Esophagus squamous epithelium (tissue), 4 donors: ENCODE data around the gene NHSL1.

Experiments
- POLR2A ChIP-seq, 4 donors: fragments of 450-650 bp; IDR thresholded peaks; one replicate each; pipeline ENCODE4 v1.6.1; 2017; ENCODE audit warnings: antibody characterized with exemption in 4 of 4, mild to moderate bottlenecking in 4 of 4, moderate library complexity in 3 of 4
- TF ChIP-seq, protein P1 (sequence below), 6 experiments: fragments of 450-650 bp in 4 of 6; fragments of 200-600 bp in 2 of 6; sonication (generic) in 2 of 6; IDR thresholded peaks; one replicate each; pipeline ENCODE4 v1.5.1; 2016 to 2019; ENCODE audit warnings: antibody characterized with exemption in 6 of 6, mild to moderate bottlenecking in 4 of 6, moderate library complexity in 4 of 6

DNA sequence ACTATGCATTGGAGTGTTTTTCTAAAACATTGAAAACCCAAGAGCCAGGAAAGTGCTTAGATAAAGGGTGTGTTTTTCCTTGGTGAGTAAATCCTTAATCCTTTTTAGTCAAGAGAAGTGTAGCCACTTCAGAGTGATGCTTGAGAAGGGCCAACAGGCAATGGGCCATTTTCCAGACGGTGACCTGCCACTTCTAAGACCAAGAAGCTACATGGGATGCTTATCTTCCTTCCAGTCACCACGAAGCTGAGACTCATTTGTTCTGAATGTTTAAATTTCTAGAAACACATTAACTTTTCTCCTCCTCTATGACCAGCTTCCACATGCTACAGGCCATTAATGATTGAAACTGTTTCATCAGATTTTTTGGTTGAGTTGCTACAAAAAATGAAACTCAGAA is 34.4 kb upstream of the NHSL1 start:
- TF ChIP-seq, protein P1, sequence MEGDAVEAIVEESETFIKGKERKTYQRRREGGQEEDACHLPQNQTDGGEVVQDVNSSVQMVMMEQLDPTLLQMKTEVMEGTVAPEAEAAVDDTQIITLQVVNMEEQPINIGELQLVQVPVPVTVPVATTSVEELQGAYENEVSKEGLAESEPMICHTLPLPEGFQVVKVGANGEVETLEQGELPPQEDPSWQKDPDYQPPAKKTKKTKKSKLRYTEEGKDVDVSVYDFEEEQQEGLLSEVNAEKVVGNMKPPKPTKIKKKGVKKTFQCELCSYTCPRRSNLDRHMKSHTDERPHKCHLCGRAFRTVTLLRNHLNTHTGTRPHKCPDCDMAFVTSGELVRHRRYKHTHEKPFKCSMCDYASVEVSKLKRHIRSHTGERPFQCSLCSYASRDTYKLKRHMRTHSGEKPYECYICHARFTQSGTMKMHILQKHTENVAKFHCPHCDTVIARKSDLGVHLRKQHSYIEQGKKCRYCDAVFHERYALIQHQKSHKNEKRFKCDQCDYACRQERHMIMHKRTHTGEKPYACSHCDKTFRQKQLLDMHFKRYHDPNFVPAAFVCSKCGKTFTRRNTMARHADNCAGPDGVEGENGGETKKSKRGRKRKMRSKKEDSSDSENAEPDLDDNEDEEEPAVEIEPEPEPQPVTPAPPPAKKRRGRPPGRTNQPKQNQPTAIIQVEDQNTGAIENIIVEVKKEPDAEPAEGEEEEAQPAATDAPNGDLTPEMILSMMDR (IDR thresholded peaks at IDR 0.05): no peak
- no peak for TF ChIP-seq POLR2A (IDR thresholded peaks at IDR 0.05)
